ENCODE measurements around the gene KCNQ1.

Gene KCNQ1

GRCh38 chr11:2498750-2499149, 53.9 kb downstream of the KCNQ1 start:
- Histone ChIP-seq H3K36me3 (ENCODE audit: insufficient read depth, low read length) (no peaks in the 10 kb centered on the region), H3K27me3 (ENCODE audit: insufficient read depth, low read length) (no peaks in the 10 kb centered on the region), H3K4me1 (ENCODE audit: insufficient read depth, low read length) (no peaks in the 10 kb centered on the region), H3K9me3 (ENCODE audit: low read length) (no peaks in the 10 kb centered on the region), H2AFZ (ENCODE audit: low read depth, low read length) (no peak overlapping the region), H3K4me3 (ENCODE audit: low read length) (no peak overlapping the region)

- Histone ChIP-seq H3K9me3 (ENCODE audit: low read length) (no peaks in the 10 kb centered on the region), H2AFZ (ENCODE audit: low read depth, low read length) (no peak overlapping the region), H3K36me3 (ENCODE audit: insufficient read depth, low read length) (no peaks in the 10 kb centered on the region), H3K27me3 (ENCODE audit: insufficient read depth, low read length) (peaks cover 12% of the 10 kb centered on the region), H3K4me3 (ENCODE audit: low read length) (no peak overlapping the region), H3K4me1 (ENCODE audit: insufficient read depth, low read length) (no peaks in the 10 kb centered on the region)
Observed at GRCh38 chr11:2507212-2507901, 62.5 kb downstream of the KCNQ1 start.

DNA sequence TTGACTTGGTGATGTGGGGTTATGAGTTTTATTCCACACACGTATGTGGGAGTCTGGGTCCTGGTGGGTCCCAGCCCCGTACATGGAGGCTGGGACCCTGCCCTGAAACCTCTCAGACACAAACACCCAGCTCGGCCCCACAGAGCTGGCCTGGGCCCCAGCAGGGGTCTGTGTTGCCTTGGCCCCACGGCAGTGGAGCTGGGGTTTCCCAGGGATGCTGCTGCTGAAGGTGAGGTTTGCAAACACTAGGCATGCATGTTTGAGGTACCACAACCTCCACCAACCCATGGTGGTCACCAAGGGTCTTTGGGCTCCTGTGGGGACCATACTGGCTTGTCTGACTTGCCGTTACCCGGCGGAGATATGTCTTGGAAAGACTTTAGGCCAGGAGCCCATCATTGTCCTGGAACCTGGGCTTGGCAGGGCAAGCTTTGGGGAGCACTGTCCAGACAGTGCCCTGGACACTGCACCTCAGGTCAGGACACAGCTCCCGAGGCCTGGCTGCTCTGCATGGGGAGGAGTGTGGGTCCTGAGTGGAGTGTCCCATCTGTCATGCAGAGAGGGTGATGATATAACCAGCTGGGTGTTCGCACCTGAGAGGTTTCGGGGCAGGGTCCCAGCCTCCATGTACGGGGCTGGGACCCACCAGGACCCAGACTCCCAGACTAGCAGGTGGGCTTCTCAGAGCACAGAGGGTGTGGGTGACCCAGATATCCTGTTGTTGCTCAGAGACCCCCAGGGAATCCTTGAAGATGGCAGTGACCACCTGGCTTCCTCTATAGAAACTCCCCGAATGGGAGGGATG, 63.3 kb downstream of the KCNQ1 start:
- Histone ChIP-seq H3K36me3 (ENCODE audit: insufficient read depth, low read length) (no peaks in the 10 kb centered on the region), H3K4me1 (ENCODE audit: insufficient read depth, low read length) (no peaks in the 10 kb centered on the region), H2AFZ (ENCODE audit: low read depth, low read length) (no peak overlapping the region), H3K9me3 (ENCODE audit: low read length) (no peaks in the 10 kb centered on the region), H3K27me3 (ENCODE audit: insufficient read depth, low read length) (peaks cover 20% of the 10 kb centered on the region), H3K4me3 (ENCODE audit: low read length) (no peak overlapping the region)

- Histone ChIP-seq H3K27me3 (ENCODE audit: insufficient read depth, low read length) (peaks cover 20% of the 10 kb centered on the region), H3K4me3 (ENCODE audit: low read length) (no peak overlapping the region), H3K9me3 (ENCODE audit: low read length) (no peaks in the 10 kb centered on the region), H3K4me1 (ENCODE audit: insufficient read depth, low read length) (no peaks in the 10 kb centered on the region), H3K36me3 (ENCODE audit: insufficient read depth, low read length) (no peaks in the 10 kb centered on the region), H2AFZ (ENCODE audit: low read depth, low read length) (no peak overlapping the region)
Observed at GRCh38 chr11:2508793-2509192, 64.0 kb downstream of the KCNQ1 start.

DNA sequence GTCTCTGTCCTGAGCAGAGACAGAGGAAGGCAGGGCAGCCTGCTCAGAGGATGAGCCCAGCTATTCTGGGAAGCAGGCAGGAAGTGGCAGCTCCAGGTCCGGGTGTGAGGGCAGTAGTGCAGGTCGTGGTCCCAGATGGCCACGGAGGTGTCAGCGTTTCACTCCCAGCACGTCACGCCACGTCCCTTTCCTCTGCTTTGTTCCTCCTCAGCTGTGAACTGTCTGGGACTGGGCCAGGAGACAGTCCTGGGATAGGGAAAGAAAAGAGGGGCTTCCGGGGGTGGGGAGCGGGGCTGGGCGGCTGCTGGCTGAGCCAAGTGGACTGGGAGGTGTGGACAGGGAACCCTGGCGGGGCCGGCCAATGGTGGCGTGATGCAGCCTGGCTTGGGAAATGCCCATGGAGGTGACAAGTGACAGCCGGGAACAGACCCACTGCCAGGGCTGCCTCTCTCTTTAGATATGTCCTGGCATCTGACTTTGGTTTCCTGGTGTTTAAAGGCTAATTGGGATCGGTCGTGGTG, 64.7 kb downstream of the KCNQ1 start:
- H3K4me1 ChIP-seq (ENCODE audit: insufficient read depth, low read length): no peaks in the 10 kb centered on the region
- H3K27me3 ChIP-seq (ENCODE audit: insufficient read depth, low read length): peaks cover 20% of the 10 kb centered on the region
- no peaks in the 10 kb centered on the region for H3K9me3 ChIP-seq (ENCODE audit: low read length)
- H2AFZ ChIP-seq (ENCODE audit: low read depth, low read length): no peak overlapping the region
- H3K4me3 ChIP-seq (ENCODE audit: low read length): no peak overlapping the region
- H3K36me3 ChIP-seq (ENCODE audit: insufficient read depth, low read length): no peaks in the 10 kb centered on the region

GRCh38 chr11:2510626-2511402, 66.0 kb downstream of the KCNQ1 start:
- Histone ChIP-seq H3K36me3 (ENCODE audit: insufficient read depth, low read length) (no peaks in the 10 kb centered on the region), H3K9me3 (ENCODE audit: low read length) (no peaks in the 10 kb centered on the region), H3K27me3 (ENCODE audit: insufficient read depth, low read length) (peaks cover 20% of the 10 kb centered on the region), H3K4me1 (ENCODE audit: insufficient read depth, low read length) (no peaks in the 10 kb centered on the region), H3K4me3 (ENCODE audit: low read length) (no peak overlapping the region), H2AFZ (ENCODE audit: low read depth, low read length) (no peak overlapping the region)

DNA sequence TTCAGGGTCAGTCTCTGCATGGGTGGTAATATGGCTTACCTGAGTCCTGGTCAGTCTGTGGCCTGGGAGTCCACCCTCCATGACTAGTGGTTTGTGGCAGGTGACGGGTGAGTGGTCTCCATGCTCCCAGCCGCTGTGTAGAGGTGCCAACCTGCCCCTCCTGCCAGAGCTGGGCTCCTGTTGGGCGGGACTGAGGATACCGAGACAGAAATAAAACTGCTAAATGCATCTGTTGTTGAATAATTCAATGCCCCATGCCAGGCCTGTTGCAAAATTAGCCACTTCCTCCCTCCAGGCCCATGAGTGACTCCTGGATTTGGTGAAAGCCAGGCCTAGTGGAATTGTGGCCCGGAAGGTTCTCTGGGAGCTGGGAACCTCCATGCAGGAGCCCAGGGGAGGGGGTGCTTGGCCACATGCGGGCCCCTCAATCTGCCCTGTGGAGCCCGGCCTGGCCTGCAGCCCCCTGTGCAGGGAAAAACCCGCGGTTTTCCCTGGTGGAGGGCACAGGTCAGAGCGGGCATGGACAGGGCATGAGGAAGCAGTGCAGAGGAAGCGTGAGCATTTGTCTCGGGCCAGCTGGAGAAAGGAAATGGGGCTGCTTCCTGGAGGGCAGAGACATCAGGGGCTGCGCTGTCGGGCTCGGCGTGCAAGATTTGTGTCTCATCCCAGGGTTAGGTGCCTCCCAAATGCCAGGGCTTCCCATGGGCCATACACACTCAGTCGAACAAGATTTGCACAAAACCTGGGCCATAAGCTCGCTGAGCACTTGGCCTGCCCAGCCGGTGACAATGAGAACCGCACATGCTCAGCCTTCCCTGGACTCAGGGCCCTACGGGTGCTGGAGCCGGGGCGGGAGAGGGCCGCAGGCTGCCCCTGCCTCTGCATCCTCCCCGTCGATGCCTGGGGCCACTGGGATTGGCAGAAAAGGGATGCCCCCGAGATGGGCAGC, 66.9 kb downstream of the KCNQ1 start:
- Histone ChIP-seq H3K36me3 (ENCODE audit: insufficient read depth, low read length) (no peaks in the 10 kb centered on the region), H3K9me3 (ENCODE audit: low read length) (no peaks in the 10 kb centered on the region), H3K4me1 (ENCODE audit: insufficient read depth, low read length) (no peaks in the 10 kb centered on the region), H2AFZ (ENCODE audit: low read depth, low read length) (no peak overlapping the region), H3K4me3 (ENCODE audit: low read length) (no peak overlapping the region), H3K27me3 (ENCODE audit: insufficient read depth, low read length) (peaks cover 20% of the 10 kb centered on the region)

- H3K4me1 ChIP-seq (ENCODE audit: insufficient read depth, low read length): no peaks in the 10 kb centered on the region
Observed at GRCh38 chr11:2512431-2513407, 67.9 kb downstream of the KCNQ1 start.

GRCh38 chr11:2513441-2513840, 68.6 kb downstream of the KCNQ1 start:
- Histone ChIP-seq H3K36me3 (ENCODE audit: insufficient read depth, low read length) (no peaks in the 10 kb centered on the region), H3K9me3 (ENCODE audit: low read length) (no peaks in the 10 kb centered on the region), H3K4me1 (ENCODE audit: insufficient read depth, low read length) (no peaks in the 10 kb centered on the region)

More at GRCh38 chr11:2512431-2513407, 67.9 kb downstream of the KCNQ1 start:
- Histone ChIP-seq H2AFZ (ENCODE audit: low read depth, low read length) (no peak overlapping the region), H3K27me3 (ENCODE audit: insufficient read depth, low read length) (peaks cover 18% of the 10 kb centered on the region), H3K9me3 (ENCODE audit: low read length) (no peaks in the 10 kb centered on the region), H3K4me3 (ENCODE audit: low read length) (no peak overlapping the region), H3K36me3 (ENCODE audit: insufficient read depth, low read length) (no peaks in the 10 kb centered on the region)

DNA sequence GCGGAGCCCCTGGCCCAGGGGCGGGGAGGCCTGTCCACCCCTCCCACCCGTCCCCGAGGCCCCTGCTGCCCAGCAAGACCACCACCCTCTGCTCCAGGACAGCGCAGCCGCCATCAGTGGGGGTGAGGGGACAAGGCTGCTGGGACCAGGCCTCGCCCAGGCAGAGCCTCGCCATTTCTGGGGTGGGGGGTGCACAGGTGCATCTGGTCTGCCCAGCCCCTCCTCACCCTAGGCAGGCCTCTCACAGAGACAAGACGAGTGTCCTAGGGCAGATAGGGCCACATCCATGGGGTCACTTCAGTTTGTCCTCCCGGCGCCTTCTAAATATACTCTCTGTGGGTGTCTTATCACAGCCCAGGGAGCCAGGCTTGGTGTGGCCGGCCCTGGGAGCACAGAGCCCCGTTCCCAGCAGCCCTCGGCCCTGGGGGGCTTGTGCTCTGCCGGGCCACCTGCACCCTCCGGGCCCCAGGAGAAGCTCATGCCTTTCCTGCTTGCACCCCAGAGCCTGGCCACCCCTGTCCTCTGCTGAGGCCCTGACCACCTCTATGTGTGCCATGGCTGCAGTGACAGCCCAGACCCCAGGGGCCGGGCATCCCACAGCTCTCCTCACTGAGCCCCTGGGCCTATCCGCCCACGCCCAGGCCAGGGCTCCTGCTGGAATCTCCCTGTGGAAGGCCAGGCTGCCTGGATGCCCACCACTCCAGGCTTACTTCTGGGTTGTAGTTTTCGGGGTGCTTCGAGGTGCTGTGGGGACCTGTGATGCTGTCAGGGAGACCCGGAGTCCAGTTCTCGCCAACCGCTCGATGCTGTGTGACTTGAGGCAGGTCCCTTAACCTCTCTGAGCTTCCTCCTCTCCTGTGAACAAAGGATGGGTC, 70.8 kb downstream of the KCNQ1 start:
- no peaks in the 10 kb centered on the region for H3K36me3 ChIP-seq (ENCODE audit: insufficient read depth, low read length)
- H2AFZ ChIP-seq (ENCODE audit: low read depth, low read length): no peak overlapping the region
- no peaks in the 10 kb centered on the region for H3K4me1 ChIP-seq (ENCODE audit: insufficient read depth, low read length)
- H3K4me3 ChIP-seq (ENCODE audit: low read length): no peak overlapping the region
- H3K9me3 ChIP-seq (ENCODE audit: low read length): no peaks in the 10 kb centered on the region
- peaks cover 12% of the 10 kb centered on the region for H3K27me3 ChIP-seq (ENCODE audit: insufficient read depth, low read length)

More at GRCh38 chr11:2513441-2513840, 68.6 kb downstream of the KCNQ1 start:
- Histone ChIP-seq H3K4me3 (ENCODE audit: low read length) (no peak overlapping the region), H3K27me3 (ENCODE audit: insufficient read depth, low read length) (peaks cover 16% of the 10 kb centered on the region), H2AFZ (ENCODE audit: low read depth, low read length) (no peak overlapping the region)
